GM21619 (cell line): ENCODE results near the gene HDGFL2.
"Not testable (repeated sequence)": the region's sequence is repeated elsewhere in the genome, so short reads cannot be mapped to it uniquely, and the experiment has no call there.

Source experiments
- ATAC-seq: cut with Tn5 transposase; IDR thresholded peaks from one replicate; pipeline ENCODE4 v1.9.1; 2021; ENCODE audit not compliant: unreplicated experiment

HDGFL2 gene

DNA sequence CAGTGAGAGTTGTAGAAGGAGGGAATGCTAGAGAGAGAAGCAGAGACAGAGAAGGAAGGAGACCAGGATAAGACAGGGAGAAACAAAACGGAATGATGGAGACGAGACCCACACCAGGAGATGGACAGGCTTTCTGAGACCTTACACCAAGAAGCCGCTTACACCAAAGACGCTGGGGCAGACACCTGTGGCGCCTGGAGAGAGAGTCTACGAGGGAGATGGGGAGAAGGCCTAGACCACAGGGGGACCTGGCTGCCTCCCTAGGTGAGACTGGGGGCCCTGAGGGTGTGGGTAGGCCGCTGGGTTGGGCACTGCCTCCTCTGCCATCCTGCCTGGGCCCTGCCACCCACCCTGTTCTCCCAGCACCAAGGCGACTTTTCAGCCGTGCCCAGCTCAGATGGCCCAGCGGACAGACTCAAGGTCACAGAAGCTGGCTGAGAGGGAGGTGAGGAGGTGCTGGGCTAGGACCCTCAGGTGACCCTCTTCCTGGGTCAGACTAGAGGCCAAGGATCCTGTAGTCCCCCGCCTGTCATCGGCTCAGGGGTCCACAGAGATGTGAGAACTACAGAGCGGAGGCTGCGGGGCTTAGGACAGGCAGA is 57.9 kb downstream of the HDGFL2 start:
- ATAC-seq: no peak

GRCh38 chr19:4531562-4532165 is 59.6 kb downstream of the HDGFL2 start:
- no peak for ATAC-seq

DNA sequence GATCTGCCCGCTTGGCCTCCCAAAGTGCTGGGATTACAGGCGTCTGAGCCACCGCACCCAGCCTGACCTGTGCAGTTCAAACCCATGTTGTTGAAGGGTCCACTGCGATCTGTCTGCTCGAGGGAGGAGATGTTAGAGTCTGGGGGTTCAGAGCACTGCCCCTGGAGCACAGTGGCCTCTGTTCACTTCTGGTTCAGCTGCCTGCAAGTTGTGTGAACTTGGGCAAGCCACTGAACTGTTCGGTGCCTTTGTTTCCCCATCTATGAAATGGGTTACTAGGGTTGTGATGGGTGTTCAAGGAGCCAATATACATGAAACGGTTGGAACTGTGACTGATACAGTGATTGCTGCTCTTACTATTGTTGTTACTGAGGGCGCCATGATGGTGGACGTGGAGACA is 61.2 kb downstream of the HDGFL2 start:
- ATAC-seq: no peak

- no peak for ATAC-seq
Observed at GRCh38 chr19:4533835-4534424, 61.8 kb downstream of the HDGFL2 start.

DNA sequence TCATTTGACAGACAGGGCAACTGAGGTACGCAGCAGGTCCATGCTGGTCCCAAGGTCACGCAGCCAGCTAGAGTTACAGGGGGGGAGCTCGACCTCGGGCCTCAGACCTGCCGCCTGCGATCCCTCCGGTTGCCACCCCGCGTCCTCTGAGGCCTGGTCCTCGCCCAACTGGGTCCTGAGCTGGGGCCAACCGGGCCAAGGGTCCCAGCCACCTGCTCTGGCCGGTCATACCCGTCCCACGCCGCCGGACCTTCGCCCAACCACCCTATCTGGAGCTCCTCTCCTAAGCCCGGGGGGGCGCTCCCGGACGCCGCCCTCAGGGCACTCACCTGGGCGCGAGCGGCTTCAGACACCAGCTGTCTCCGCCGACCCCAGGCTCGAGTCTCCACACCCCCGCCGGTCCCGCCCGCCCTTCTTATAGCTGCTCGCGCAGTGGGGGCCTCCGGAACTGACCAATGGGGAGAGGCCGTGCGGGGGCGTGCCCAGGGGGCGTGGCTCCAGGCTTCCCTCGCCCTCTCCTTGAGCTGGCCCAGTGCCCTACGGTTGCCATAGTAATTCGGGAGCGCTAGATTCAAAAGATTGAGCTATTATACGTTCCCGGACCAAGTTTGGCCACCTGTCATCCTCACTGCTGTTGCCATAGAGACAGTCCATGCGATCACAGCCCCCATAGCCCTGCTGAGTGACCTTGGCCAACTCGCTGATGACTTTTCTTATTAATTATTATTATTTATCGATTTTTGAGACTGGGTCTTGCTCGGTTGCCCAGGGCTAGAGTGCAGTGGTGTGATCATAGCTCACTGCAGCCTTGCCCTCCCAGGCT is 63.0 kb downstream of the HDGFL2 start, which contains the start of gene PLIN5:
Gene PLIN5 (minus strand): TSS at position 389 of the 823 bp plus-strand sequence. CDS start 1,150 bp downstream, outside the sequence.
- ATAC-seq: no peak

DNA sequence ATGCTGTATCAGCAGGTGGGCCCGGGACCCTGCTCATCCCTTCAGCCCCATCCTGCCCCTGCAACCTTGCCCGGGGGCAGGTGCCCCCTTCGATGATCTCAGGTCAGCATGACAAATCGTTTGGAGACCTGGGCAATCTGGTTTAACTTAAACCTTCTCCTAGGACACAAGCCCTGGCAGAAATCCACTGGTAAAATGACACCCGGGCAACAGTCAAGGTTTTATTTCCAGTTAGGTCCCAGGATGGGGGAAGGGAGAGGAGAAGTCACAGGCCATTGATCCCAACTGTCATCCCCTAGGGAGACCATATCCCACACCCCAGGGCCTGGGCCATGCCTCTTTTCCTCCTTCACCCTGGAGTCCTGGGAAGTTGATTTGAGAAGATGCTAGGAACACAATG is 64.7 kb downstream of the HDGFL2 start:
- no peak for ATAC-seq

- ATAC-seq: no peak
Observed at GRCh38 chr19:4537953-4538600, 66.0 kb downstream of the HDGFL2 start.

- ATAC-seq: no peak
Observed at GRCh38 chr19:4538601-4538954, 66.5 kb downstream of the HDGFL2 start.

DNA sequence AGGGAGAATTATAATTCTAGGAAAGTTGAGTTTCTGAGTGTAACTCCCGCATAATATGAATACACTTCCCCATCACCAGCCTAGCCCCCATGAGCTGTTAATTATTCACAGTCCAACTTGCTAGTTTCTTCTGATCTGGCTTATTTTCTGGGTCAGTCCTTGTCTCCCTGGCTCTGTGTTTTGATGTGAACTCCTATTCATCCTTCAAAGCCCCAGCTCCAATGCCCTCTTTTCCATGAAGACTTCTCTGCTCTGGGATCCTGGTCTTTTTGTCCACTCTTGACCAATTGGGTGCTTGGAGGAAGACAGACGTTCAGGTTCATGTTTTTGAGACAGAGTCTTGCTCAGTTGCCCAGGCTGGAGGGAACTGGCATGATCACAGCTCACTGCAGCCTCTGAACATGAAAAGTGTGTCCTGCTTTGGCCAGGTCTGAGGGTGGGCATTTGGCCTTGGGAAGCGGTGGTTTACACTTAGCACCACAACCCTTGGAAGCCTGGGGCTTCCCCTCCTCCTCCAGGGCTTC is 67.1 kb downstream of the HDGFL2 start:
- ATAC-seq: no peak

- no peak for ATAC-seq
Observed at GRCh38 chr19:4539693-4540581, 67.8 kb downstream of the HDGFL2 start, which contains the start of gene LRG1. Gene LRG1 (minus strand): TSS chr19:4540036. CDS start chr19:4540013, 23 bp downstream.

GRCh38 chr19:4541114-4541805 is 69.2 kb downstream of the HDGFL2 start:
- no peak for ATAC-seq

DNA sequence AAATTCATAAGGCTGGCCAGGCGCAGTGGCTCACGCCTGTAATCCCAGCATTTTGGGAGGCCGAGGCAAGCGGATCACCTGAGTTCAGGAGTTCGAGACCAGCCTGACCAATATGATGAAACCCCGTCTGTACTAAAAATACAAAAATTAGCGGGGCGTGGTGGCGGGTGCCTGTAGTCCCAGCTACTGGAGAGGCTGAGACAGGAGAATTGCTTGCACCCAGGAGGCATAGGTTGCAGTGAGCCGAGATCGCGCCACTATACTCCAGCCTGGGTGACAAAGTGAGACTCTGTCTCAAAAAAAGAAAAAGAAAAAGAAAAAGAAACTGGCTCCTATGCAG is 69.7 kb downstream of the HDGFL2 start:
- not testable (repeated sequence) for ATAC-seq

DNA sequence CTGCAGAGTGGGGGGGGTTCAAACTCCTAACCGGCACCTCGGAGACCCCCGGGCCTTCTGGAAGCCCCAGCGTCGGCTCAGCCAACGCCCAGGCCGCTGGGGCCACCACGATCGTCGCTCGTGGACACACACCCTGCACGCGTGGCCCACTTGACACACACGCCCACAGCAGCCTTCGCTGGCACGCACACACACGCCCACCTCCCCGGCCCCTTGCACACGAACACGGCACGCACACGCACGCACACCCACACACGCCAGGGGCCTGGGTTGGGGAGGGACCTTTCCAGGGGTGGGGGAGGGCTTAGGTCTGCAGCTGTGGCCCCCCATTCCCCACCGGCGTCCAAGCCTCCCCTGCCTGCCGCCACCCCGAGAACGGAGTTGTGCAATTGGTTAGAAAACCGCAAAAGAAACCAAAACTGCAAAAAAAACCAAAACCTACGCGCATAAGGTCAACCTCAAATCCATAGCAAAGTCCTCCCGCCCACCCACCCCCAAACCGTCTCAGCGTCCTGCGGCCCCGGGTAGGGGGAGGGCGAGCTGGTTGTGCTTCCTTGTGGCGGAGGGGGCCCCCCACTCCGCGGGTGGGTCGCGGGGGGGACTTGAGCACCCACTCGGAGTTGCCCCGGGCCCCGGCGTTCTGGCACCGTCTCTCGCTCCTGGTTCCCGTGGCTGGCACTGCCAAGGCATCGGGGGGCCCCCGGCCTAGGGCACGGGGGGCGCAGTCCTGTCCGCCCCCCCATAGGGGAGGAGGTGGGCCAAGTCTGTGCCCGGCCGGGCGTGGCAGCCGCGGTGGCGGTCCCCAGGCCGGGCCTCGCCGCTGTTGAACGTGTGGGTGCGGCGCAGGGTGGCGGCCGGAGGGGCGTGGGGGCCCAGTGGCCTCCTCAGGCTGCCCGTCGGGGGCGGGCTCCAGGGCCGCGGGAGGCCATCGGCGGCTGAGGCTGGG is 71.1 kb downstream of the HDGFL2 start:
- ATAC-seq: no peak

- ATAC-seq: no peak
Observed at GRCh38 chr19:4543842-4544647, 71.9 kb downstream of the HDGFL2 start.

- ATAC-seq: no peak
Observed at GRCh38 chr19:4547303-4548237, 75.5 kb downstream of the HDGFL2 start.

DNA sequence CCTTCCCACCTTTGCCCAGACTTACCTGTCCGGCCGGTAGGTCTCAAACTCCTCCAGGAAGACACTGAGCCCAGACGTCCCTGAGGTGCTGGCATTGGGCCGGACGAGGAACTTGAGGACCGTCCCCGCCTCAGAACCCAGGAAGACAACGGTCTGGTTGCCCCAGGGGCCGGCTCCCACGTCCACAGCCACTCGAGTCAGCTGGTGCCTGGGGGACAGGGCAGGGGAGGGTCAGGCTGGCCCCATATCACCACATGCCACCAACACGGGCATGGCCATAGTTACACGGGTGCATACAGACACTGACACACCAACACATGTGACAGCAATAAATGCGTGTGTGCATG is 76.1 kb downstream of the HDGFL2 start:
- no peak for ATAC-seq

- no peak for ATAC-seq
Observed at GRCh38 chr19:4550018-4550417, 77.9 kb downstream of the HDGFL2 start.
